Left lung (tissue), 10 donors: ENCODE data around the gene CNPY1. TPM values are rescaled to one million over a fixed set of nuclear protein-coding genes. Genes with fewer than 3 reads are reported as not detected.
A peak's percentile ranks its signal among the peaks of the same experiment; 100 is the strongest.

Source experiments
- ATAC-seq: fragments of 200-7000 bp; cut with Tn5 transposase; one replicate; pipeline ENCODE4 v1.9.1; 2020; ENCODE audit warnings: moderate library complexity
- DNase-seq, 4 donors: peaks; one replicate each; pipeline ENCODE4 v3.0.0-alpha.2; 2013 to 2020
- H3K27ac ChIP-seq, 2 donors: fragments of 200-600 bp; sonication (generic) in 1 of 2; one replicate each; pipeline versions ENCODE4 v1.5.0 to v1.8.0; 2020 to 2021
- H3K27me3 ChIP-seq, 2 donors: fragments of 200-600 bp; sonication (generic) in 1 of 2; one replicate each; pipeline versions ENCODE4 v1.5.0 to v1.8.0; 2020 to 2021
- H3K36me3 ChIP-seq, 2 donors: fragments of 200-600 bp; sonication (generic) in 1 of 2; one replicate each; pipeline versions ENCODE4 v1.5.0 to v1.8.0; 2020 to 2021
- H3K4me1 ChIP-seq, 2 donors: fragments of 200-600 bp; one replicate each; pipeline ENCODE4 v1.8.0; 2021
- H3K4me3 ChIP-seq, 2 donors: fragments of 200-600 bp; sonication (generic) in 1 of 2; one replicate each; pipeline versions ENCODE4 v1.5.0 to v1.8.0; 2020 to 2021; ENCODE audit warnings: mild to moderate bottlenecking in 1 of 2
- H3K9me3 ChIP-seq, 2 donors: fragments of 200-600 bp; sonication (generic) in 1 of 2; one replicate each; pipeline versions ENCODE4 v1.5.0 to v1.8.0; 2020 to 2021
- intact Hi-C, 2 donors: fragments of 100-400 bp; cut with DNase I; formaldehyde crosslinking; loops; one replicate each; pipeline versions ENCODE4 v1.11.2 to v1.14.2; 2022
- polyA plus RNA-seq, 6 donors: library from polyadenylated mRNA; unstranded; fragments of 120-200 nt; gene quantifications; one replicate each; pipeline ENCODE4 v1.2.1, GENCODE V29; 2013; ENCODE audit not compliant: insufficient read length in 6 of 6
- total RNA-seq, 2 donors: library from RNA; stranded (reverse); fragmentation: NEBNext Ultra II Directional; extraction: Animal tissue kit (Norgen Biotek cat#: 25700); gene quantifications; one replicate each; pipeline ENCODE4 v1.2.1, GENCODE V29; 2021
- TF ChIP-seq, protein P1 (sequence below), 2 donors: fragments of 200-600 bp; sonication (generic) in 1 of 2; IDR thresholded peaks; one replicate each; pipeline versions ENCODE4 v1.5.0 to v1.8.0; 2021; ENCODE audit warnings: antibody characterized with exemption in 2 of 2
- donor health status: DM: no; HTN: yes; CAD: no.
- donor health status: DM: no; HTN: no; CAD: no.

CNPY1 gene
- total and polyA plus RNA-seq, 8 donors = not detected

DNA sequence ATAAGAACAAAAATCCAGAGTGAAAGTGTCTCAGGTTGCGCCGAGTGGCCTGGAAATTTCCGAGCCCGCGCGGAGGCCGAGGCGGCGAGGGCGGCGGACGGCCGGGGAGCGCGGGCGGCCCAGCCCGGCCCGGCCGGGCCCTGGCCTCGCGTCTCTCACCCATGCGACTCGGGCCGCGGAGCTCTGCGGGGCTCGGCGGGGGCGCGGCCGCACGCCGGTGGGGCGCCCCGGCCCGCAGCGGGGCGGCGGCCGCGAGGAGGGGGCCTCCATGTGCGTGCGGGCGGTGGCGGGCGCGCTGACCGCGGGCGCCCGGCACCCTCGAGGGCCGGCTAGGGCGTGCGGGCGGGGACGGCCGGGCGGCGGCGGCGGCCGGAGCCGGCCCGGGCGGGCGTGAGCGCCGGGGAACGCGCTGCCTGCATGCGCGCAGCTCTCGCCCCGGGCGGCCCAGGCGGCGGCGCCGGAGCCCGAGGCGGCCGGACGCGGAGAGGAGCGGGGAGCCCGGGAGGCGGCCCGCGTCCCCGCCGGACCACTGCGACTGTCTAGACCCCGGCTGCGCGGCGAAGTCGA, 88.7 kb downstream of the CNPY1 start:
- peak overlapping the region; percentile 27 to 43 for H3K4me3 ChIP-seq
- no peaks in the 10 kb centered on the region for H3K9me3 ChIP-seq
- no peaks in the 10 kb centered on the region for H3K36me3 ChIP-seq
- H3K27ac ChIP-seq = no peak overlapping the region
- H3K4me1 ChIP-seq = peaks cover 10 to 31% of the 10 kb centered on the region in 2 donors
- TF ChIP-seq, protein P1, sequence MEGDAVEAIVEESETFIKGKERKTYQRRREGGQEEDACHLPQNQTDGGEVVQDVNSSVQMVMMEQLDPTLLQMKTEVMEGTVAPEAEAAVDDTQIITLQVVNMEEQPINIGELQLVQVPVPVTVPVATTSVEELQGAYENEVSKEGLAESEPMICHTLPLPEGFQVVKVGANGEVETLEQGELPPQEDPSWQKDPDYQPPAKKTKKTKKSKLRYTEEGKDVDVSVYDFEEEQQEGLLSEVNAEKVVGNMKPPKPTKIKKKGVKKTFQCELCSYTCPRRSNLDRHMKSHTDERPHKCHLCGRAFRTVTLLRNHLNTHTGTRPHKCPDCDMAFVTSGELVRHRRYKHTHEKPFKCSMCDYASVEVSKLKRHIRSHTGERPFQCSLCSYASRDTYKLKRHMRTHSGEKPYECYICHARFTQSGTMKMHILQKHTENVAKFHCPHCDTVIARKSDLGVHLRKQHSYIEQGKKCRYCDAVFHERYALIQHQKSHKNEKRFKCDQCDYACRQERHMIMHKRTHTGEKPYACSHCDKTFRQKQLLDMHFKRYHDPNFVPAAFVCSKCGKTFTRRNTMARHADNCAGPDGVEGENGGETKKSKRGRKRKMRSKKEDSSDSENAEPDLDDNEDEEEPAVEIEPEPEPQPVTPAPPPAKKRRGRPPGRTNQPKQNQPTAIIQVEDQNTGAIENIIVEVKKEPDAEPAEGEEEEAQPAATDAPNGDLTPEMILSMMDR (IDR thresholded peaks at IDR 0.05) = no peak
- DNase-seq (no peak), ATAC-seq (peak; percentile 32)
- intact Hi-C loops = no loop called here
- peaks cover 95 to 97% of the 10 kb centered on the region in 2 donors for H3K27me3 ChIP-seq

DNA sequence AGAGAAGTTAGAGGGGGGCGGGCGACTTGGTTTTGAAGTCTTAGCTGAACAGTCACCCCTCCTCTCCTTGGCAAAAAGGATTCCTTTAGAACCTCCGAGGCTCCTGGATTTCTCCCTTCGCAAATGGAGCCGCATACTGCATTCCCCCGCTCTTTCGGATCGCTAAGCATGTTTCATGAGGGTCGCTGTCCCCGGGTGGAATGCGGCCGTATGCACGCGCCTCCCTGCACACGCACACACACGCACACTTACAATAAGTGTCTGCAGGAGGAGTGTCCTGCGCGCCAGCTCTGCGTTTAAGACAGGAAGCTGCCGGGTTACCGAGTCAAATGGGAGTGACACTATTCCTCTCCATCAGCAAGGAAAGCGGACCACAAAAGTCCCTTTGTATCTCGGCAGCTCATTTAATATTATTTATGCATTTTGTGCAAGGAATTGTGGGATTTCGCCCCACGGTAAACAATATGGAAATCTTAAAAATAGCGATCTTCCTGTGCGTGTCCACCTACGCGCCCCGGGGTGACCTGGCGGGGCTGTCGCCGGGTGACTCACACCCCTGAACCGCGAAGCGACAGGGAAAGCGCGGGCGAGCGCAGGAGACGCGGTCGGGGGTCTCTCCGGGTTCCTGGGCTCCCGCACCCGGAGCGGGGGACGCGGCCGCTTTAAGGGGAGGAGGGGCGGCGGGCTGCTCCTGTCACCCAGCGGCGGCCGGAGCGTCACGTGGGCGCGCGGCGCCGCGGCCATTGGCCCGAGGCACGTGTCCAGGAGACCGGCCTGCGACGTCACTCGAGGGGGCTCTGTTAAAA, 89.4 kb downstream of the CNPY1 start:
- Histone ChIP-seq H3K27me3 (peaks cover 95 to 97% of the 10 kb centered on the region in 2 donors), H3K27ac (no peak overlapping the region), H3K4me3 (peak overlapping the region; percentile 27 to 43), H3K4me1 (peaks cover 10 to 31% of the 10 kb centered on the region in 2 donors), H3K9me3 (no peaks in the 10 kb centered on the region), H3K36me3 (no peaks in the 10 kb centered on the region)
- DNase-seq (peak in 3 of 4 donors; percentile 61 to 84 (median 76)), ATAC-seq (peak; percentile 86)
- TF ChIP-seq, protein P1 (IDR thresholded peaks at IDR 0.05) = no peak
- intact Hi-C loops = no loop called here

DNA sequence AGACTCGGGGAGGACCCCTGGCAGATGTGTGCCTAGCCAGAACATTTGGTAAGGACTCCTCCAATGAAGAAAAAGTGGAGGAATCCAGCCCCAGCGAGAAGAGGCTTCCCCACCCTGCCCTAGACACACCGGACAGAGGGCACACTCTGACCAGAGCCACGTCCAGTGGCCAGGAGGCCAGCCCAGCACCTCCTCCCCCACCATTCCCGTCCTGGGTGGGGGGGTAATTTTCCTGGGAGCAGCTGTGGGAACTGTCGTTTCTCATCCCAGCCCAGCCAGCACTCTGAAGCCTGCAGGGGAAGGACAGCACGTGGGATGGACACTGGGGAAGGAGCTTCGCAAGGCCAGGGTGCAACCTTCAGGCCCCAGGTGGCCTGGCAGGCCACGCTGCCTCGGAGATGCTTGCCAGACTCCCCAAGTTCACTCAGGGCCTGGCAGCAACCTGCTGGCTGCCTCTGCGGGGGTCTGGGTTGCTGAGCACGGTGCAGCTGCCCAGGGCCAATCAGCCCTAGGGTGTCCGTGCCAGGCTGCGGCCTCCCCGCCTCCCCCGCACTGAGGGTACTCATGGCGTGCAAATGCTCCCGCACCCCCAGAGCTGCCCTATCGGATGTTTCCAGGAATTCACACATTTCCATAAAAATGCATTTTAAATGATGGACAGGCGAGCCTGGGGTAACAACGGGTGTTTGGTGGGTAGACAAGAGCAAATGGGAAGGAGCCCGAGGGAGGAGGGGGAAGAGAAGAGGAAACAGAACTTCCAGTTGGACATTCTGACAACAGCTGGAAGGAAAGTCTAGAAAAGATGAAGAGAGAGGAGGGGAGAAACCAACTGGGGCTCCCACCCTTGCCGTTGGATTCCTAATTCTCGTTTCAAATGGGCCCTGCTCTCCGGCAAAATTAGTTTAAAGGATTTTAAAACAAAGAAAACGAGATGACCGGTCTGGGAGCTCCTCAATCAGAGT, 90.3 kb downstream of the CNPY1 start:
- Histone ChIP-seq H3K4me1 (peaks cover 10 to 31% of the 10 kb centered on the region in 2 donors), H3K27me3 (peaks cover 95 to 97% of the 10 kb centered on the region in 2 donors), H3K4me3 (no peak overlapping the region), H3K9me3 (no peaks in the 10 kb centered on the region), H3K27ac (no peak overlapping the region), H3K36me3 (no peaks in the 10 kb centered on the region)
- ATAC-seq = no peak
- TF ChIP-seq, protein P1 (IDR thresholded peaks at IDR 0.05) = no peak
- intact Hi-C loops = no loop called here
- DNase-seq = no peak

DNA sequence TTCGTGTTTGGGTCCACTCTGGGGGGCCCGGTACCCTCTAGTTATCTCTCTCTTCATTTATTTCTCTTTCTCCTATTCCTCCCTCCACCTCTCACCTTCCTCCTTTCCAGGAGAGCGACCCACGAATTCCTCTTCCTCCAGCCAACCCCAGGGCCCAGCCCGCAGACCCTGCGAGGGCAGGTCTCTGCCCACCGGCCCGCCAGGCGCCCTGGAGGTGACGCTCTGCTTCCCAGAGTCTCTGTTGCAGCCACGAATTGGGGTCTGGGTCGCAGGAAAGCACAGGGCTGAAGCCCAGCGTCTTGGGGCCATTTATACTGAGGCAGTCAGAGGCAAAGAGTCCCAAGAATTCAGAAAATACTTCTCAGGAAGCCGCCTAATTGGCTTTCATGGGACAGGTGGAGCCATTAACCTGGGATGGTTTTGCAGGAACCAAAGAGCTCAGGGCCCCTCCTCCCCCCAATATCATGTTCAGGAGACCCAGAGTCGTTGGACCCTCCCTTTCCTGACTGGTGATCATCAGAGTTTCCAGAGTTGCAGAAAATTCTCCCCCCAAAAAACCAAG, 91.1 kb downstream of the CNPY1 start:
- no peak for ATAC-seq
- TF ChIP-seq, protein P1 (IDR thresholded peaks at IDR 0.05) = no peak
- Histone ChIP-seq H3K4me3 (no peak overlapping the region), H3K9me3 (no peaks in the 10 kb centered on the region), H3K4me1 (peaks cover 10 to 31% of the 10 kb centered on the region in 2 donors), H3K36me3 (no peaks in the 10 kb centered on the region), H3K27ac (no peak overlapping the region), H3K27me3 (peaks cover 95 to 97% of the 10 kb centered on the region in 2 donors)
- DNase-seq = no peak
- intact Hi-C loops = no loop called here
